HG03060 (cell line): ENCODE data around the gene CHCHD3.
A peak's percentile ranks its signal among the peaks of the same experiment; 100 is the strongest.
"Not testable (repeated sequence)": the region's sequence is repeated elsewhere in the genome, so short reads cannot be mapped to it uniquely, and the experiment has no call there.

Source experiments
- ATAC-seq: cut with Tn5 transposase; IDR thresholded peaks from one replicate; pipeline ENCODE4 v1.9.1; 2021; ENCODE audit warnings: low read depth, moderate number of reproducible peaks; ENCODE audit not compliant: unreplicated experiment

The CHCHD3 gene

DNA sequence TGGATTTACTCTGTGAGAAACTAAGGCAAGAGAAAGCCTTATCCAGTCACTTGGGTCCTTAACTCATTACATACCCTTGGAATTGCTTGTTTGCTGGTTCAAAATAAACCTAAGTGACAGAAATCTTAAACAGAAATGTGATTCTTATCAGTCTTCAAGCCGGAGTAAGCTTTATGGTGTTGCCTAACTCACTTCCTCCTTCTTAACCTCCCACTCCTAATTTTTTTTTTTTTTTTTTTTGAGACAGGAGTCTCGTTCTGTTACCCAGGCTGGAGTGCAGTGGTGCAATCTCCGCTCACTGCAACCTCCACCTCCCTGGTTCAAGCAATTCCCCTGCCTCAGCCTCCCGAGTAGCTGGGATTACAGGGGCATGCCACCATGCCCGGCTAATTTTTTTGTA, 151.9 kb downstream of the CHCHD3 start:
- not testable (repeated sequence) for ATAC-seq

DNA sequence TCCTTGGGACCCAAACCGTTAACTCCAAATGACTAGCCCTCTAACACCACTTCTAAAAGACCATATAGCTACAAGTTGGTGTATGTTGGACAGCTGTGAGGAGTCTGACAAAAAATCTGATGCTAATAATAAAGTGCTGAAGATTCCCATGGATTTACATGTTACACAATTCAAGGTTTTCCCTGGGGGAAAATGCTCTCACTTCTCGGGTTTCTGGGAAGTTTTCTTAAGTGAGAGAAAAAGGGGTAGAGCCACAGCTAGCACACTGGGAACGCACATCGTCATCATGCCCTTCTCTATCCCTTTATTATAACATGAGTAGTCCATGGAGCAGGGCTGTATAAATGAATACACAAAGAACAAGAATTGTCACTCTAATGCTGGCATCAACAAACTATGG, 162.1 kb downstream of the CHCHD3 start:
- no peak for ATAC-seq

DNA sequence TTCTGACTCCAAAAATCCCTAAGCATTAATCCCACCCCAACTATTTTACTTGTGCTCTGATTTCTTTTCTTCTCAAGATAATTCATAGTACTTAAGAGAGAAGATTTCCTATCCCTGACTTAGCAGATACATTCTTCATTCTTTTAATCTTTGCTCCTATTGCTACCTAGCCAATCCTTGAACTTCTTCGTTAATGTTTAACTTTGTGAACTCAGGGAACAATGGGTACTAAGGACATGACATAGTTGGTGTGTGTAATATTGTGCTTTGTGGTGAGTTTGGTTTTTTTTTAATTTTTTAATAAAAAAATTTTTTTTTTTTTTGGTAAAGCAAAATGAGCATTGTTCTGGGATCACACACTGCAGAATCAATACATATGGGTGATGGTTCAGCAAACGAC, 166.2 kb downstream of the CHCHD3 start:
- ATAC-seq, result no peak

DNA sequence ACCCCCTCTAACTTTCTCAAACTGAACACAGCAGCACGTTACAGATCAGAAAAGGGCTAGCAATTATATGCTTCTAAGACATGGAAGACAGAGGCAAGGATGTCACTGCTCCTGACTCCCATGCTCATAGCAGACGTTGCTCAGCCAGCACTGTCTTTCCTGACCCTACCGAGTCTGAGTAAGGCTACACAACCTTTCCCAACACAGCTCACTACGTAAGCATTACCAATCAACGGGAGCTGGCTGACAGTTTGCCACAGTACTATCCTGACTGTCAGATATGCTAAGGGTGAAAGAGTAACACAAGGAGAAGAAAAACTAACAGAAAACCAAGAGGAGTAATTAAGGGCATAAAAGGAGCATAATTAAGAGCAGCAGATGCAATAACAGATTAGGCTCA, 171.2 kb downstream of the CHCHD3 start:
- ATAC-seq, result no peak

DNA sequence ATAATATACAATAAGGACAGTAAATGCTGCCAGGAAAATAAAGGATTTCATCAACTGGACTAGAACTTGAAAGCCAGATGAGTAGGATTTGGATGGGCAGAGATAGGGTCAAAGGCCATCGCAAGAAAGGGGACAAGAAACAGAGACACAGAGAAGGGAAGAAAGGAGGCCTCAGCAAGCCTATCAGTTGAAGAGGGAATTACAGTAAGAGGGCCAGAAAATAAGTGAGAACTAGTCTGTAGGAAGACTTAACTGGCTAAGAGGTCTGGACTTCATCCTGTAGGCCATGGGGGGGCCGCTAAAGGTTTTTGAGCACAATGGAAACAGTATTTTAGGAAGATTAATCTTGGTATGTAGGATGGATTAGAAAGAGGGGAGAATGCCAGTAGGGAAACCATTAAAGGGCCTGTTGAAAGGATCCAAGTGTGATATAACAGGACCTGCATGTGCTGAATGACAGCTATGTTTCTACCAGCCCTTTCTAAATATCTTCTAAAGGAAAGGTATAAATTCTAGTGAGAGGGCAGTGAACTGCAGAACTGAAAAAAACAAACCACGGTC, 174.4 kb downstream of the CHCHD3 start:
- no peak for ATAC-seq

DNA sequence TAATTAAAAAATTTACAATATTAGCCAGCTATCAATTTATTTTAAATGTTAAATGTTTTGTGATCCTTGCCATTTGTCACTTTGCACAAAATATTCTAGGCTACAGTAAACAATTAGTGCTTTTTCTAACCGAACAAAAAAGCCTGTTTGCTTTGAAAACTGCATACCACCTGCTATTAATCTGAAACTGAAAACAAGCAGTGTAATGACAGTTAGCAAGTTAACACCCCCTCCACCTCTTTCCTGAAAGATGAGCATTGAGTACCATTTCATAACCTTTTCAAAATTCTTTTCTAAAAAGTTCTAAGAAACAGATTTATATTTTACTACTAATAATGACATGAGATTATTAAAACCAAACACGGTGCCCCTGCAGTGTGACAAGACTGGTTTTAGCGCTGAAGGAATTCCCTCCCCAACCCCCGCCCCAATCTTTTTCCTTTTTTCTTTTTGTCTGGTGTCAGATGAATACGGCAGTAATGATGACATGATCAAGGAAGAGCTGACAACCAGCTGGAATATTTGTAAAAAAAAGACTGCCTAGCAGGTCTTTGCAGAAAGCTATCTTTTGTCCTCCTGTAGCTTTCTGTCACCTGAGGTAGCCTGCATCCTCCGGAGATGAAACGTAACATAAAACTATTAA, 175.6 kb downstream of the CHCHD3 start:
- ATAC-seq, result no peak

DNA sequence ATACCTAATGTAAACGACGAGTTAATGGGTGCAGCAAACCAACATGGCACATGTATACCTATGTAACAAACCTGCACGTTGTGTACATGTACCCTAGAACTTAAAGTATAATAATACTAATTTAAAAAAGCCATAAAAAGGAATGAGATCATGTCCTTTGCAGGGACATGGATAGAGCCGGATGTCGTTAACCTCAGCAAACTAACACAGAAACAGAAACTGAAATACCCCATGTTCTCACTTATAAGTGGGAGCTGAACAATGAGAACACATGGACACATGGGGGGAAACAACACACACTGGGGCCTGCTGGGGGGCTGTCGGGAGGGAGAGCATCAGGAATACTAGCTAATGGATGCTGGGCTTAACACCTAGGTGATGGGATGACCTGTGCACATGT, 176.8 kb downstream of the CHCHD3 start:
- ATAC-seq, result not testable (repeated sequence)

DNA sequence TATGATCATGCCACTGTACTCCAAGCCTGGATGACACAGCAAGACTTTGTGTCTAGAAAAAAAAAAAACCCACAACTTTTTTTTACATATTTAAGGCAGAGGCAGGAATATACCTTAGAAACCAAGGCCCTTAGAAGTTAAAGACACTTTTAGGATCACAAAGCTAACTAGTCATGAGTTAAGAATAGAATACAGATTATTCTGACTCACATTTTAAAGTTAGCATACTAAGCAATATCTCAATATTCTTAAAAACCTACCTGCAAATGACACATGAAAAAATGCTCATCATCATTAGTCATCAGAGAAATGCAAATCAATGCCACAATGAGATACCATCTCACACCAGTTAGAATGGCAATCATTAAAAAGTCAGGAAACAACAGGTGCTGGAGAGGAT, 177.7 kb downstream of the CHCHD3 start:
- no peak for ATAC-seq

DNA sequence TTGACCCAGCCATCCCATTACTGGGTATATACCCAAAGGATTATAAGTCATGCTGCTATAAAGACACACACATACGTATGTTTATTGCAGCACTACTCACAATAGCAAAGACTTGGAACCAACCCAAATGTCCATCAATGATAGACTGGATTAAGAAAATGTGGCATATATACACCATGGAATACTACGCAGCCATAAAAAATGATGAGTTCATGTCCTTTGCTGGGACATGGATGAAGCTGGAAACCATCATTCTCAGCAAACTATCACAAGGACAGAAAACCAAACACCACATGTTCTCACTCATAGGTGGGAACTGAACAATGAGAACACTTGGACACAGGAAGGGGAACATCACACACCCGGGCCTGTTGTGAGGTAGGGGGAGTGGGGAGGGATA, 179.6 kb downstream of the CHCHD3 start:
- ATAC-seq, result not testable (repeated sequence)

DNA sequence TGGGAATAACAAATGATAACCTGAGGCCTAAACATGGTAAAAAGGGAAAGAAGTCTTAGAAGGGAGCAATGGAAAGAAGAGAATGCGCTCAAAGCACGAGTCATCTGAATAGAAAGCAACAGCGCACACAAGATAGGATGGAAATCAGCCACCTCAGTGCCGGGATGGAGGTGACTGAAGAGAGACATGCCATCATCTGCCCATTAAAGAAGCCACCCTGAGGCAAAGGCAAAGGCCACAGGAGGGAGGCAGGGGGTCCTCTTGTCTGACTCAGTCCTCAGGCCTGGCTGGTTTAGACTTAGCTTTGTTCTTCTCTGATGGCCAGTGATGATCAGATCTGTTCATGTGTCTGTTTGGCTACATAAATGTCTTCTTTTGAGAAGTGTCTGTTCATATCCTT, 180.6 kb downstream of the CHCHD3 start:
- no peak for ATAC-seq

DNA sequence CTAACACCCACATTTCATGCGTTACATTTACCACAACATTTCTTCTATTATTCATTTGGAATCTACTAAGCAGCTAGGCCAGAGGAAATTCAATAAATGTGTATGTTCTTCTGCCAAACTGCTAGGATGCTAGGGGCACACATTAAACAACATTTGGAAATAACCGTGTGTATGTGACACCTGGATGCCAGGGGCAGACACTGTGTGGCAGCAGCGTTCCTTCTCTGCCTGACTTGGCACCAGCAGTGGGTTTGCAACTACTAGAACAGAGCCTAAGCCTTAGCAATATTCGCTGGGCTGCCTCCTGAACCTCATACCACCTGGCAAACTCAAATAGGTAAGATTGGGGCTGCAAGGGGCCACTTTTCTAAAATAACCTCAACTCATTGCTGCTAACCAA, 182.1 kb downstream of the CHCHD3 start:
- ATAC-seq, result no peak

DNA sequence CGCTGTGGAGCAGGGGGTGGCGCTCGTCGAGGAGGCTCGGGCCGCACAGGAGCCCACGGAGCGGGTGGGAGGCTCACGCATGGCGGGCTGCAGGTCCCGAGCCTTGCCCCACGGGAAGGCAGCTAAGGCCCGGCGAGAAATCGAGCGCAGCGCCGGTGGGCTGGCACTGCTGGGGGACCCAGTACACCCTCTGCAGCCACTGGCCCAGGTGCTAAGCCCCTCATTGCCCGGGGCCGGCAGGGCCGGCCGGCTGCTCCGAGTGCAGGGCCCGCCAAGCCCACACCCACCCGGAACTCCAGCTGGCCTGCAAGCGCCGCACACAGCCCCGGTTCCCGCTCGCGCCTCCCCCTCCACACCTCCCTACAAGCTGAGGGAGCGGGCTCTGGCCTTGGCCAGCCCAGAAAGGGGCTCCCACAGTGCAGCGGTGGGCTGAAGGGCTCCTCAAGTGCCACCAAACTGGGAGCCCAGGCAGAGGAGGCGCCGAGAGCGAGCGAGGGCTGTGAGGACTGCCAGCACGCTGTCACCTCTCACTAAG, 183.2 kb downstream of the CHCHD3 start:
- not testable (repeated sequence) for ATAC-seq

GRCh38 chr7:132897093-132897687, 184.7 kb downstream of the CHCHD3 start:
- ATAC-seq, result no peak

GRCh38 chr7:132895231-132895630, 186.7 kb downstream of the CHCHD3 start:
- ATAC-seq, result no peak

GRCh38 chr7:132893560-132893959, 188.3 kb downstream of the CHCHD3 start:
- ATAC-seq, result no peak

GRCh38 chr7:132892744-132893143, 189.1 kb downstream of the CHCHD3 start:
- ATAC-seq, result not testable (repeated sequence)

DNA sequence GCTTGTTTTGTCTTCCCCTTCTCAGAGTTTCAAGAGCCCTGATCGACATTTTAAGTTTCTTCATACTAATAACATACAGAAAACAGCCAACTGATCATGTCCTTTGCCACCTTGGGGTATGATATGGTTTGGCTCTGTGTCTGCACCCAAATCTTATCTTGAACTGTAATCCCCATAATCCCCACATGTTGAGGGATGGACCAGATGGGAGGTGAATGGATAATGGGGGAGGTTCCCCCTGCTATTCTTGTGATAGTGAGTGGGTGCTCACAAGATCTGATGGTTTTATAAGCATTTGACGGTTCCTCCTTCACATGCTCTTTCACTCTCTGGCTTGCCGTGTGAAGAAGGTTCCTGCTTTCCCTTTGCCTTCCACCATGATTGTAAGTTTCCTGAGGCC, 190.3 kb downstream of the CHCHD3 start:
- no peak for ATAC-seq

- ATAC-seq, result peak; percentile 54
Measured at GRCh38 chr7:132882714-132883428, 199.0 kb downstream of the CHCHD3 start.

- no peak for ATAC-seq
Measured at GRCh38 chr7:132881317-132881716, 200.6 kb downstream of the CHCHD3 start.

DNA sequence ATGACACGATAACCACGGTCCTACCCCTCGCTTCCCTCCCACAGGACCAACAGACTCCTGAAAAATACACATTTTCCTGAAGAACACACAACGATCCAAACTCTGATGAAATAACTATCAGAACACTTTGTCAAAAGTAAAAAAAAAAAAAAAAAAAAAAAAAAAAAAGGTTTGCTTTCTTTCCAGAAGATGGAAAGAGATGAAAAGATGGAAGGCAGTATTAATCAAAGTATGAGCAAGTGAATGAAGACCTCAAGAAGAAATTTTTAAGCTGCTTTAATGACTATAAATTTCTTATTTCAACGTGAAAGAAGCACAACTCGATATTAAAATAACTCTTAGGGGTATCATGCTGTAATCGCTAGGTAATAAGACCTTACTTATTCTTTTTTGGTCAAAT, 202.3 kb downstream of the CHCHD3 start:
- no peak for ATAC-seq

DNA sequence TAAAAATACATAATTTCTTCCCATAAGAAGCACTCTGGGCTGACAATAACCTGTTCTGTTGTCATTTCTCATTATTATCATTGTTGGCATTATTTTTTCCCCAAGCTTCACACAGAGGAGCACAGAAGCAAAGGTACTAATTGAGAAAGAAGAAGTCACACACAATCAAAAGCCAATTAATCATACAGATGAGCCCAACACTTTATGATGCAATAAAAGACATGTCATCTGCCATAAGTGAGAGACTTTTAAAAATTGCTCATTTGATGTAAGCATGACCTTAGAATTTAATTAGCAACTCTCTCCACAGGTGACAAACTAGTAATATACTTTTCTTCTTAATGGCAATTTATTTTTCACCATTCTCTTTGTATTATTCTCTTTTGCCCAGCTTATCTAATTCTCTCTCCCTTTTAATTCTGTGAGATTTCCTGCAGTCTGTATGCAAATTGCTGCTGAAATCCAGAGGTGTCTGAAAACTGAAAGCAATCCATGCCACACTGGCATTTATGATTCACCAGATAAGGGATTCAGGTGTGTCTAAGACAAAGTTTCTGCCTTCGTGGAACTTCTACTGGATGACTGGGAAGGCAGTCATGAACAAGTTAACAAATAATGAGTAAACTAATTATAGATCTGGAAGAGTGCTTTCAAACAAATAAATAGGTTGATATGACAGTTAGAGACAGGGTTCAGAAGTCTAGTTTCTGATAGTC, 203.5 kb downstream of the CHCHD3 start:
- ATAC-seq, result no peak
